Suprapubic skin (tissue), 4 donors: ENCODE results near the gene WWOX. TPM values are rescaled to one million over a fixed set of nuclear protein-coding genes. Genes with fewer than 3 reads are reported as not detected.

Experiments used
- DNase-seq, 2 donors: peaks; one replicate each; pipeline ENCODE4 v3.0.0-alpha.2; 2019; ENCODE audit warnings: low spot score in 2 of 2
- H3K27ac ChIP-seq: fragments of 200-600 bp; sonication (generic); one replicate; pipeline ENCODE4 v1.5.1; 2019
- H3K27me3 ChIP-seq: fragments of 200-600 bp; sonication (generic); one replicate; pipeline ENCODE4 v1.5.1; 2019
- H3K36me3 ChIP-seq: fragments of 200-600 bp; sonication (generic); one replicate; pipeline ENCODE4 v1.5.1; 2019
- H3K4me1 ChIP-seq: fragments of 200-600 bp; sonication (generic); one replicate; pipeline ENCODE4 v1.5.1; 2019
- H3K4me3 ChIP-seq: fragments of 200-600 bp; sonication (generic); one replicate; pipeline ENCODE4 v1.5.1; 2019; ENCODE audit warnings: mild to moderate bottlenecking
- H3K9me3 ChIP-seq: fragments of 200-600 bp; sonication (generic); one replicate; pipeline ENCODE4 v1.5.1; 2019
- CTCF ChIP-seq, 2 donors: fragments of 200-600 bp in 1 of 2; fragments of 450-650 bp in 1 of 2; sonication (generic) in 1 of 2; IDR thresholded peaks; one replicate each; pipeline ENCODE4 v1.5.1; 2016 to 2019; ENCODE audit warnings: antibody characterized with exemption in 2 of 2, mild to moderate bottlenecking in 1 of 2, moderate library complexity in 1 of 2
- EP300 ChIP-seq: sonication (generic); formaldehyde crosslinking; IDR thresholded peaks from one replicate; pipeline ENCODE4 v1.6.1; 2017; ENCODE audit warnings: antibody characterized with exemption
- POLR2A ChIP-seq, 2 donors: fragments of 450-650 bp; IDR thresholded peaks; one replicate each; pipeline ENCODE4 v1.6.1; 2017; ENCODE audit warnings: antibody characterized with exemption in 2 of 2, mild to moderate bottlenecking in 2 of 2, moderate library complexity in 2 of 2
- POLR2AphosphoS5 ChIP-seq, 3 donors: sonication (generic); formaldehyde crosslinking; IDR thresholded peaks; one replicate each; pipeline ENCODE4 v1.6.1; 2017; ENCODE audit warnings: antibody characterized with exemption in 3 of 3
- WGBS: methylation state at CpG from one replicate; pipeline ENCODE4 v1.1.5; 2018; 5-methylcytosine and 5-hydroxymethylcytosine counted together
- total RNA-seq, 4 donors: library from RNA; depleted of rRNA; stranded (reverse); fragments of >200 nt; gene quantifications; one replicate each; pipeline ENCODE4 v1.1.0, GENCODE V29; 2016

Gene WWOX
- total RNA-seq, 4 donors from 2014 or later, result 29.6 to 104 (median 47.3) TPM

- Histone ChIP-seq H3K27me3 (no peaks in the 10 kb centered on the region), H3K36me3 (no peaks in the 10 kb centered on the region), H3K4me1 (peaks cover 5% of the 10 kb centered on the region), H3K27ac (no peak overlapping the region), H3K4me3 (no peak overlapping the region), H3K9me3 (no peaks in the 10 kb centered on the region)
- DNase-seq, result no peak
- WGBS, result 40% methylated on average over 3 of the region's 3 CpGs
- TF ChIP-seq POLR2A (IDR thresholded peaks at IDR 0.05), result no peak
Measured at GRCh38 chr16:79132701-79133100, 1033.2 kb downstream of the WWOX start.

DNA sequence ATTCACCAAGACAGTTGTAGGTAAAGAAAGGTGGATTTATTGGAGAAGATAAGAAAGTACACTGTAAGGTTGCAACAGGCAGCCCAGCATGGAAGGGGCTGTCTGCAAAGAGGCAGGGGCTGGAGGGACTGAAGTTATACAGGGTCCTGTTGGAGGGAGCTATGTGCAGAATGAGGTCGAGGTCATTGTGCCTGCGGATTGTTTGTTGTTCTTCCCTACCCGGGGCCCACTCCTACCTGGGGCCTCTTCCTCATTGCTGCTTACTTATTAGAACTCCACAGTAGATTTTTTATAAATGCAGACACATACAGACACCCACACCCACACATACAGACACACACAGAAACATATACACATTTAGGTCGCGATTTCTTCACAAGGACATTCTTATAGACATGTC, 1034.8 kb downstream of the WWOX start:
- Histone ChIP-seq H3K27ac (no peak overlapping the region), H3K27me3 (no peaks in the 10 kb centered on the region), H3K36me3 (no peaks in the 10 kb centered on the region), H3K4me1 (peaks cover 5% of the 10 kb centered on the region), H3K4me3 (no peak overlapping the region), H3K9me3 (no peaks in the 10 kb centered on the region)
- DNase-seq, result no peak
- TF ChIP-seq CTCF (IDR thresholded peaks at IDR 0.05) (no peak), POLR2AphosphoS5 (IDR thresholded peaks at IDR 0.05) (no peak), EP300 (no peak), POLR2A (IDR thresholded peaks at IDR 0.05) (no peak)
- WGBS, result 85% methylated on average over 5 of the region's 5 CpGs

- H3K4me3 ChIP-seq, result no peak overlapping the region
- H3K9me3 ChIP-seq, result no peaks in the 10 kb centered on the region
- H3K27me3 ChIP-seq, result no peaks in the 10 kb centered on the region
- WGBS, result 84% methylated on average over 7 of the region's 7 CpGs
- no peak for DNase-seq
- H3K27ac ChIP-seq, result no peak overlapping the region
- H3K36me3 ChIP-seq, result no peaks in the 10 kb centered on the region
- no peaks in the 10 kb centered on the region for H3K4me1 ChIP-seq
- TF ChIP-seq POLR2AphosphoS5 (IDR thresholded peaks at IDR 0.05), result no peak
- TF ChIP-seq POLR2A (IDR thresholded peaks at IDR 0.05), result no peak
- no peak for TF ChIP-seq EP300
- no peak for TF ChIP-seq CTCF (IDR thresholded peaks at IDR 0.05)
Measured at GRCh38 chr16:79136955-79137354, 1037.5 kb downstream of the WWOX start.

DNA sequence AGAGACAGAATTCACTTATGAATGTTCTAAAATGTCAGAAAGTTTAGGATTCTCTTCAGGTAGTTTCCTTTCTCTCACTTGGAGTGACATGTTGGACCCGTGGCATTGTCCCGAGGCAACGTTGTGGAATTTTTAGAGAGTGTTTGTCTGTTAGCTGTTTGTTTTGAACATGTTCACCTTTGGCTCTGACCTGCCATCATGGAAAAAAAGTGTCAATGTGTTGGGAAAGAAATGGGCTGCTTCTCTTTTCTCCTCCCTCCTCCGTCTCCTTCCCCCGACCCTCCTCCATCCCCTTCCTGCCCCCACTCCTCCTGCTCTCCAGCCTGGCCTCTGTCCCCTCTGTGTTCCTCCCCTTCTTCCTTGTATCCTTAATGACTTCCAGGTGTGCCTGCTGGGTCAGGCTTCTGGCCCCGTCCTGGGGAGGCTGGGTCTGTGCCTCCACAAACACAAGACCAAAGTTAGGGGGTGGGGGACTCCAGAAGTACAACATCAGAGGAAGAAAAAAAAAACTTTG, 1038.0 kb downstream of the WWOX start:
- TF ChIP-seq POLR2A (IDR thresholded peaks at IDR 0.05) (no peak), EP300 (no peak), CTCF (IDR thresholded peaks at IDR 0.05) (no peak), POLR2AphosphoS5 (IDR thresholded peaks at IDR 0.05) (no peak)
- Histone ChIP-seq H3K36me3 (no peaks in the 10 kb centered on the region), H3K9me3 (no peaks in the 10 kb centered on the region), H3K27ac (no peak overlapping the region), H3K27me3 (no peaks in the 10 kb centered on the region), H3K4me3 (no peak overlapping the region), H3K4me1 (no peaks in the 10 kb centered on the region)
- DNase-seq, result no peak
- WGBS, result 57% methylated on average over 6 of the region's 6 CpGs

GRCh38 chr16:79139799-79140198, 1040.3 kb downstream of the WWOX start:
- Histone ChIP-seq H3K9me3 (no peaks in the 10 kb centered on the region), H3K27ac (no peak overlapping the region), H3K4me1 (no peaks in the 10 kb centered on the region), H3K4me3 (no peak overlapping the region), H3K27me3 (no peaks in the 10 kb centered on the region), H3K36me3 (no peaks in the 10 kb centered on the region)
- DNase-seq, result no peak
- 91% methylated on average over 7 of the region's 7 CpGs for WGBS
- TF ChIP-seq POLR2AphosphoS5 (IDR thresholded peaks at IDR 0.05), result no peak
- no peak for TF ChIP-seq POLR2A (IDR thresholded peaks at IDR 0.05)

DNA sequence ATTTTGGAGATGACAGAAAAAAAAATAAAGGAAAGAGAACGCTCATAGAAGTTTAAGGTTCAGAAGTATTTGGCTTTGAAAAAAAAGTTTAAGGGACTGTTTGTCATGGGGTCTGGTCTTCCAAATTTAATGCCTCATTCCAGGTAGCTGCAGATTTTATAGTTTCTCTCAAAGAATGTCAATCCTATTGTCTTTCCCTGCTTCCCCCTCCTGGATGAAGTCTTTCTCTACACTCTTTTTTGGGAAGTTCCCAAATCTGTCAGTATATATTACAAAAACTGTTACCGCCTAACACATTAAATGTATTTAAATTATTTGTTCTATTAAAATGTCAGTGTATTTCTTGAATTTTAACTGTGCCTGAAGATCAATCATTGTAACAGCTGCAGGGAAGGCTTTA, 1043.6 kb downstream of the WWOX start:
- Histone ChIP-seq H3K27ac (no peak overlapping the region), H3K36me3 (no peaks in the 10 kb centered on the region), H3K27me3 (no peaks in the 10 kb centered on the region), H3K4me1 (no peaks in the 10 kb centered on the region), H3K4me3 (no peak overlapping the region), H3K9me3 (no peaks in the 10 kb centered on the region)
- TF ChIP-seq CTCF (IDR thresholded peaks at IDR 0.05), result no peak
- TF ChIP-seq POLR2AphosphoS5 (IDR thresholded peaks at IDR 0.05), result no peak
- no peak for TF ChIP-seq POLR2A (IDR thresholded peaks at IDR 0.05)
- 85% methylated on average over 2 of the region's 2 CpGs for WGBS
- no peak for DNase-seq
